CD4-positive, alpha-beta T cell treated with Interleukin-2 at 100 ng/mL for 4 hours (primary cell): ENCODE data around the gene RUNX1.

ENCODE experiments used
- DNase-seq: peaks from one replicate; pipeline ENCODE4 v3.0.0-alpha.2; 2020; ENCODE audit warnings: low spot score

The RUNX1 gene

GRCh38 chr21:35048706-35049617 is at the start of gene RUNX1:
Gene RUNX1, minus strand, starts transcription at chr21:35049302.
- DNase-seq: peak; percentile 91

- no peak for DNase-seq
These were observed 48.4 kb upstream of the RUNX1 start for GRCh38 chr21:35097525-35097924.

GRCh38 chr21:35096959-35097358 is 47.9 kb upstream of the RUNX1 start:
- no peak for DNase-seq

- no peak for DNase-seq
These were observed 46.8 kb upstream of the RUNX1 start for GRCh38 chr21:35095859-35096291.

GRCh38 chr21:35093514-35093913 is 44.4 kb upstream of the RUNX1 start:
- DNase-seq: no peak

GRCh38 chr21:35091496-35091895 is 42.4 kb upstream of the RUNX1 start:
- DNase-seq: no peak

GRCh38 chr21:35090403-35090802 is 41.3 kb upstream of the RUNX1 start:
- no peak for DNase-seq

GRCh38 chr21:35088319-35088771 is 39.2 kb upstream of the RUNX1 start:
- no peak for DNase-seq

GRCh38 chr21:35086357-35086756 is 37.3 kb upstream of the RUNX1 start:
- DNase-seq: no peak

GRCh38 chr21:35084869-35085268 is 35.8 kb upstream of the RUNX1 start:
- DNase-seq: no peak

GRCh38 chr21:35083246-35083645 is 34.1 kb upstream of the RUNX1 start:
- no peak for DNase-seq

GRCh38 chr21:35081861-35082260 is 32.8 kb upstream of the RUNX1 start:
- DNase-seq: no peak

- DNase-seq: no peak
These were observed 30.1 kb upstream of the RUNX1 start for GRCh38 chr21:35079181-35079580.

GRCh38 chr21:35077975-35078374 is 28.9 kb upstream of the RUNX1 start:
- DNase-seq: no peak

- DNase-seq: no peak
These were observed 28.4 kb upstream of the RUNX1 start for GRCh38 chr21:35077466-35077865.

- no peak for DNase-seq
These were observed 26.4 kb upstream of the RUNX1 start for GRCh38 chr21:35075546-35075945.

- DNase-seq: no peak
These were observed 23.9 kb upstream of the RUNX1 start for GRCh38 chr21:35072960-35073359.

- no peak for DNase-seq
These were observed 23.5 kb upstream of the RUNX1 start for GRCh38 chr21:35072557-35072956.

- DNase-seq: no peak
These were observed 22.2 kb upstream of the RUNX1 start for GRCh38 chr21:35071347-35071746.

GRCh38 chr21:35070436-35070835 is 21.3 kb upstream of the RUNX1 start:
- no peak for DNase-seq

- DNase-seq: no peak
These were observed 17.7 kb upstream of the RUNX1 start for GRCh38 chr21:35066824-35067223.

GRCh38 chr21:35063428-35064172 is 14.5 kb upstream of the RUNX1 start:
- DNase-seq: no peak

- DNase-seq: no peak
These were observed 12.9 kb upstream of the RUNX1 start for GRCh38 chr21:35062016-35062415.
